ENCODE results near the gene AFF2.

AFF2 gene

DNA sequence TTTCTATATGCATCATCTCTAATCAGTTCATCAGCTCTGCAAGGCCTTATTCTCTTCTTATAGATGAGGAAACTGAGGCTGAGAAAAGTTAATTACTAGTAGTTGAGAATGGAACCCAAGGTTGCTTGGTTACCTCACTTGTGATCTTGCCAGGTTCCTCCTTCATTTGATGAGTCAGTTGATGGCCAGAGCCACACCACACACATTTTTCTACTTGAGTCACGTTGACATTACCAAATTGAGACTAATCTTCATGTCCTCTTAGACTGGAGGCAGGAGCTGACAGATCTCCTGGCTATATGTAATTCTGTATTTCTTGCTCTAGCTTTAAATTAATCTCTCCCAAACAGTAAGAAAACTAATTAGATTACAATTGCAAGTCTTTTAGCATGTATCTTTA is 428.4 kb downstream of the AFF2 start:
- TF ChIP-seq EZH2phosphoT487 (IDR thresholded peaks at IDR 0.05; ENCODE audit: low read length) = no peak
- no peak for TF ChIP-seq EZH2 (optimal IDR thresholded peaks at IDR 0.05; ENCODE audit: low read depth, low read length)
- TF ChIP-seq, protein P1, sequence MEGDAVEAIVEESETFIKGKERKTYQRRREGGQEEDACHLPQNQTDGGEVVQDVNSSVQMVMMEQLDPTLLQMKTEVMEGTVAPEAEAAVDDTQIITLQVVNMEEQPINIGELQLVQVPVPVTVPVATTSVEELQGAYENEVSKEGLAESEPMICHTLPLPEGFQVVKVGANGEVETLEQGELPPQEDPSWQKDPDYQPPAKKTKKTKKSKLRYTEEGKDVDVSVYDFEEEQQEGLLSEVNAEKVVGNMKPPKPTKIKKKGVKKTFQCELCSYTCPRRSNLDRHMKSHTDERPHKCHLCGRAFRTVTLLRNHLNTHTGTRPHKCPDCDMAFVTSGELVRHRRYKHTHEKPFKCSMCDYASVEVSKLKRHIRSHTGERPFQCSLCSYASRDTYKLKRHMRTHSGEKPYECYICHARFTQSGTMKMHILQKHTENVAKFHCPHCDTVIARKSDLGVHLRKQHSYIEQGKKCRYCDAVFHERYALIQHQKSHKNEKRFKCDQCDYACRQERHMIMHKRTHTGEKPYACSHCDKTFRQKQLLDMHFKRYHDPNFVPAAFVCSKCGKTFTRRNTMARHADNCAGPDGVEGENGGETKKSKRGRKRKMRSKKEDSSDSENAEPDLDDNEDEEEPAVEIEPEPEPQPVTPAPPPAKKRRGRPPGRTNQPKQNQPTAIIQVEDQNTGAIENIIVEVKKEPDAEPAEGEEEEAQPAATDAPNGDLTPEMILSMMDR (IDR thresholded peaks at IDR 0.05; ENCODE audit: low read length) = no peak
- H2AFZ ChIP-seq (ENCODE audit: low read length) = no peak overlapping the region
- no peaks in the 10 kb centered on the region for H4K20me1 ChIP-seq (ENCODE audit: insufficient read depth, low read length)
- no peaks in the 10 kb centered on the region for H3K36me3 ChIP-seq (replicated peaks; ENCODE audit: insufficient read depth, low read length)
- no peaks in the 10 kb centered on the region for H3K4me1 ChIP-seq (ENCODE audit: low read length)
- no peak overlapping the region for H3K4me3 ChIP-seq (ENCODE audit: low read length)
- H3K9ac ChIP-seq (ENCODE audit: low read length) = no peak overlapping the region
- H3K27ac ChIP-seq (ENCODE audit: low read length) = no peak overlapping the region
- H3K4me2 ChIP-seq (ENCODE audit: low read depth, low read length) = no peak overlapping the region
- H3F3A ChIP-seq (ENCODE audit: insufficient read depth, low read length) = no peaks in the 10 kb centered on the region
- no peaks in the 10 kb centered on the region for H3K27me3 ChIP-seq (replicated peaks; ENCODE audit: insufficient read depth, low read length)
- H3K79me2 ChIP-seq (ENCODE audit: low read length) = no peaks in the 10 kb centered on the region
- DNase-seq = no peak
- no peaks in the 10 kb centered on the region for H3K9me2 ChIP-seq (replicated peaks; ENCODE audit: insufficient read depth, low read length)
- no peaks in the 10 kb centered on the region for H3K9me3 ChIP-seq (replicated peaks; ENCODE audit: insufficient read depth, low read length)

DNA sequence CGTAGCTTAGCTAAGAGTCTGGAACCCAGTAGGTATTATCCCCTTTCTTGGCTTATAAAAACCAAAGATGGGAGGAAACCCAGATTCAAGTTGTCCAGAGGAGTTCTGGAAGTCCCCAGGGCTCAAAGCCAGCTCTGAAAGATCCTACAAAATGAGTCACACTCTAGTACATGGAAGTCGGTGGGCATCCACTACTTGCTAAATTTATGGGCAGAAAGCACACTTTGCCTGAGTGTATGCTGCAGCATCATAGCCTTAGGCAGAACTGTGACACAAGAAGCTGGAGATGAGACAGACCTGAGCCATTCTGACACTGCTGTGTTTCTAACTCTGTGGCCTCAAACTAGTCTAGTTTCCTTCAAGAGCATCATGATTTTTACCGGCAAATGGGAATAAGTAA is 429.3 kb downstream of the AFF2 start:
- H2AFZ ChIP-seq (ENCODE audit: low read length) = no peak overlapping the region
- H3K27me3 ChIP-seq (replicated peaks; ENCODE audit: insufficient read depth, low read length) = no peaks in the 10 kb centered on the region
- H3F3A ChIP-seq (ENCODE audit: insufficient read depth, low read length) = no peaks in the 10 kb centered on the region
- no peak overlapping the region for H3K4me2 ChIP-seq (ENCODE audit: low read depth, low read length)
- no peaks in the 10 kb centered on the region for H4K20me1 ChIP-seq (ENCODE audit: insufficient read depth, low read length)
- no peaks in the 10 kb centered on the region for H3K9me3 ChIP-seq (replicated peaks; ENCODE audit: insufficient read depth, low read length)
- no peaks in the 10 kb centered on the region for H3K79me2 ChIP-seq (ENCODE audit: low read length)
- H3K27ac ChIP-seq (ENCODE audit: low read length) = no peak overlapping the region
- no peaks in the 10 kb centered on the region for H3K4me1 ChIP-seq (ENCODE audit: low read length)
- TF ChIP-seq, protein P1 (IDR thresholded peaks at IDR 0.05; ENCODE audit: low read length) = no peak
- TF ChIP-seq EZH2 (optimal IDR thresholded peaks at IDR 0.05; ENCODE audit: low read depth, low read length) (no peak), EZH2phosphoT487 (IDR thresholded peaks at IDR 0.05; ENCODE audit: low read length) (no peak)
- H3K36me3 ChIP-seq (replicated peaks; ENCODE audit: insufficient read depth, low read length) = no peaks in the 10 kb centered on the region
- no peaks in the 10 kb centered on the region for H3K9me2 ChIP-seq (replicated peaks; ENCODE audit: insufficient read depth, low read length)
- DNase-seq = no peak
- H3K9ac ChIP-seq (ENCODE audit: low read length) = no peak overlapping the region
- no peak overlapping the region for H3K4me3 ChIP-seq (ENCODE audit: low read length)

DNA sequence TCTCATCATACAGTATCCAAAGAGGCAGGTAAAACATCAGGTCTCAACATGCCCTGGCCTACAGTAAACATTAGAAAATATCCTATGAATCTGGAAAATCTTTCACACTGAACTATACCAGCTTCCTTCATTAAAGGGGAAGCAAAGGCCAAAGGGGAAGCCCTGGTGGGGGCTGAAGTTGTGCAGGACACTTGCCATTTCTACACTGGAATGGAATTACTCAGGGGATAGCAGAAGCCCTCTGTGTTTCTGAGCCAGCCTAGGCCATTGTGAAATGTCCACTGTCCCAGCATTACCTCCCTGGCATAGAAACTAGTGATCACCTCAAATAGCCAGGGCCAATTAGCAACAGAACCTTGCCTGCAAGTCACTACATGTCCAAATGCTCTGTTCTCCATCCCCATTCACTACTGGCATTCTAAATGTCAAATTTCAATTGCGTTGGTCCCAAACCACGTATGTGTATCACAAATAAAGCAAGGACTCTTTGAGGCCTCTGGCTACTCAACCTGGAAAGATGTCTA is 429.9 kb downstream of the AFF2 start:
- DNase-seq = no peak
- H3K9ac ChIP-seq (ENCODE audit: low read length) = no peak overlapping the region
- no peaks in the 10 kb centered on the region for H3K9me2 ChIP-seq (replicated peaks; ENCODE audit: insufficient read depth, low read length)
- H3K27me3 ChIP-seq (replicated peaks; ENCODE audit: insufficient read depth, low read length) = no peaks in the 10 kb centered on the region
- H3F3A ChIP-seq (ENCODE audit: insufficient read depth, low read length) = no peaks in the 10 kb centered on the region
- no peaks in the 10 kb centered on the region for H4K20me1 ChIP-seq (ENCODE audit: insufficient read depth, low read length)
- H3K4me1 ChIP-seq (ENCODE audit: low read length) = no peaks in the 10 kb centered on the region
- no peak overlapping the region for H3K4me3 ChIP-seq (ENCODE audit: low read length)
- TF ChIP-seq EZH2 (optimal IDR thresholded peaks at IDR 0.05; ENCODE audit: low read depth, low read length) = no peak
- TF ChIP-seq, protein P1 (IDR thresholded peaks at IDR 0.05; ENCODE audit: low read length) = no peak
- TF ChIP-seq EZH2phosphoT487 (IDR thresholded peaks at IDR 0.05; ENCODE audit: low read length) = no peak
- no peak overlapping the region for H2AFZ ChIP-seq (ENCODE audit: low read length)
- H3K79me2 ChIP-seq (ENCODE audit: low read length) = no peaks in the 10 kb centered on the region
- H3K4me2 ChIP-seq (ENCODE audit: low read depth, low read length) = no peak overlapping the region
- no peaks in the 10 kb centered on the region for H3K36me3 ChIP-seq (replicated peaks; ENCODE audit: insufficient read depth, low read length)
- H3K27ac ChIP-seq (ENCODE audit: low read length) = no peak overlapping the region
- no peaks in the 10 kb centered on the region for H3K9me3 ChIP-seq (replicated peaks; ENCODE audit: insufficient read depth, low read length)
